ENCODE data around the gene MICAL3.

The MICAL3 gene

DNA sequence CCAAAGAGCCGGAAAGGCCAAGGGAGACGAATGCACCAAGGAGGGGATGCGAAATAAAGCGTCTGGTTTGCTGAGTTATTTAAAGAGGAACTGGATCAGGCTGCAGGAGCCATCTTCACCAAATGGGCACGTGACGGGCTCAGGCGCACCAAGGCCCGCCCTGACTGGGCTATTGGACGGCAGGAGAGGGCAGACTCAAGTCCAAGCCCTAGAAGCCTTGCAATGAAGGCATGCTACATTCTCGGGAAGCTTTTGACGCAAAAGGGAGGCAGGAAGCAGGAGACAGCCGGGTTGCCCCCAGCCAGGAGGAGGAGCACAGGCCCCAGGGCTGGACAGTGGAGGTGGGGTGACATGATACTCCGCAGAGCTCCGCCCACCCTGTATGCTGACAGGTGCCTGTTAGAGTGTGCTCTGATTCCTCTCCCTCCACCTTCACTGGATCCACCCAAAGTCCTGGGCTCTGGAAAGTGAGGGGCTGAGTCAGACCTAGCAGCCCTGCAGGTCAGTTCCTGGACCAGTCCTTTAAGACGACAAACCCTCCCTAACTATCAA, 208.6 kb downstream of the MICAL3 start:
- DNase-seq (ENCODE audit: low spot score), result no peak

DNA sequence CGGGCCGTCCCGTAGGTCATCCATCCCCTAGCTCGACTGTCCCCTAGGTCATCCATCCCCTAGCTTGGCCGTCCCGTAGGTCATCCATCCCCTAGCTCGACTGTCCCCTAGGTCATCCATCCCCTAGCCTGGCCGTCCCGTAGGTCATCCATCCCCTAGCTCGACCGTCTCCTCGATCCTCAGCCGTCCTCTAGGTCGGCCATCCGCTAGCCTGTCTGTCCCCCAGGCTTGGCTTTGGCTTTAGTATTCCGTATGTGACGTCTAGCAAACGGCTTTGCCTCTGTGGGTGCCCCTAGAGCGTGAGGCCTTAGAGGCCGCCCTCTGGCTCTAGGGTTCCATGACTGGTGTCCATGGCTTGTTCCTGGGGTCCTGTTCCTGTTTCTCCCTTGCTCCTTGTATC, 209.5 kb downstream of the MICAL3 start:
- DNase-seq (ENCODE audit: low spot score), result no peak

DNA sequence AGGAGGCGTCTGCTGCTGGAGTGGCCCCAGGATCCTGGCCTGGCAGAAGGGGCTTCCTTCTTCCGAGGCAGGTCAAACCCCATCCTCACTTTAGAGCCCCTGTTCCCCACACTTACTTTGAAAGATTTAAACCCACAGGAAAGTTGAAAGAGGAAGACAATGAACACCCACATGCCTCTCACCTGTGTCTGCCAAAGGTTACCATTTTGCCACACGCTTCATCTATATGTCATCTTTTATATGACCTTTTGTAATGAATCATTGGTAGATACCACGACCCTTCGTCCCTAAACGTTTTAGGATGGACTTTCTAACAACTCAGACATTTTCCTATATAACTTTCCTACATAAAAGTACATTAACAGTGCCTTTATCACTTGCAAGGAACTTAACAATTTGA, 210.3 kb downstream of the MICAL3 start:
- no peak for DNase-seq (ENCODE audit: low spot score)

DNA sequence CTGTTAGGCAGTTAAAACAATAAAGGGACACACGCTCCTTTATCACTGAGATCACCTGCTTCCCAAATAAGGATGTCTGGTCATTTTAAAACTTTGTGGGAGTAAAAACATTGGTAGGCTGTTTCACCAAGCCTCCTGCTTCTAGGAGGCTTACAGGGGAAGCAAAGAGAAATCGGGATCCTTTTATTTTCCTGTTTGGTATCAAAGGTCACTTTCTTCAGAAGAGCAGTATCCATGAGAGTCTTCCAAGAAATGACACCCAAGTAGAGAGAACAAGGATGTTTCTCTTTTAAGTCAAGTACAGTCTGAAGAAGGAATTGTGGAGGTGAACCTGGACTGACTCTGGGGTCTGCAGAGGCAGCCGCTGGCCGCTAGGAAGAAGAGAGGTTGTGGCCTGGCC, 213.2 kb downstream of the MICAL3 start:
- DNase-seq (ENCODE audit: low spot score), result no peak

DNA sequence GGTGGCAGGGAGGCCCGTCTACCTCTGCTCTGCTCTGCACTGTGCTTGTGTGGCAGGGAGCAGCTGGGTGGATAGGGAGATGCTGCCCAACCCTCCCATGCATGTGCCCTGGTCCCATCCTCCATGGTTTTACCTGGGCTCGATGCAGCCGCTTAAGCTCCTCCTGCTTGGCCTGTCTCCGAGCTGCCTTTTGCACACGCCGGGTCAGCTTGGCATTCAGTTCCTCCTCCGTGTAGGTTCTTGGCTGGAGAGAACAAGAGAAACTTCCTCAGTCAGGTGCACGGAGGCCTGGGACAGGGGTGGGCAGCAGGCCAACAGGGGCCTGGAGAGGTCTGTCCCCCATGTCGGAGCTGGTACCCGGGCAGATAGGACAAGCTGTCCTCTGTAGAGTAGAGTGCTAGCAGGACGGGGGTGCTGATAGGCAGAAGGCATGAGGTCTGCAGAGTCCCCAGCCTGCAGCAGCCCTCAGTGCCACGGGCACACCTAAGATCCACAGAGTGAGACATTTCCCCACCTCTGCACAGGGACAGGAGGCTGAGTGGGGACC, 213.7 kb downstream of the MICAL3 start:
- peak; percentile 71 for DNase-seq (ENCODE audit: low spot score)

DNA sequence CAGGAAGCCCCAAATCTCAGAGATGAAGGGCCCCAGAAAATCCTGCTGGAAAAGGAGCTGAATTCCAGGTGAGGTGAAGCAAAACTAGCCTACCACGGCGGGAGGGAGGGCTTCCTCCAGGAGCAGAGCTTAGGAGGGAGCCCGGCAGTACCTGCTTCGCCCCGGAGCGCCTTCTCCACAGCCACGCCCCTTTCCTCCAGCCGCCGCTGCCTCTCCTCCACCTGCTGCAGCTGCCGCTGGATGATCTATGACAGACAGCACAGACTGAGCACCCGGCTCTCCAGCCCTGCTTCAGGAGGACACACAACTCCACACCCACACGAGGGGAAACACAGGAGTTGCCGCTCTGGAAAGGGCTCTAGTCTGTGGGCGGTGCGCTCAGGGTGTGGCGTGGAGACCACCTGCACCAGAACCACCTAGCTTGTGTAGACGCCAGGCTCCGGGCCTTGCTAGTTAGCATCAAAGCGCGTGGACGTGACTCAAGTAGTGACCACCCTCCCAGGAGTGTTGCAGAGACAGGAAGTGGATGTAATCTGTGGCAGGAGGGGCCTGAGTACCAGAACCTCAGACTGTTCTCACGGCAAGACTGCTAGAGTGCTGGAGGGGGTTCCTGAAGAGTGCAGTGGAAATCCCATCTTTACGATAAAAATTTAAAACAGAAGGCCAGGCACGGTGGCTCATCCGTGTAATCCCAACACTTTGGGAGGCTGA, 215.5 kb downstream of the MICAL3 start:
- DNase-seq (ENCODE audit: low spot score), result no peak

DNA sequence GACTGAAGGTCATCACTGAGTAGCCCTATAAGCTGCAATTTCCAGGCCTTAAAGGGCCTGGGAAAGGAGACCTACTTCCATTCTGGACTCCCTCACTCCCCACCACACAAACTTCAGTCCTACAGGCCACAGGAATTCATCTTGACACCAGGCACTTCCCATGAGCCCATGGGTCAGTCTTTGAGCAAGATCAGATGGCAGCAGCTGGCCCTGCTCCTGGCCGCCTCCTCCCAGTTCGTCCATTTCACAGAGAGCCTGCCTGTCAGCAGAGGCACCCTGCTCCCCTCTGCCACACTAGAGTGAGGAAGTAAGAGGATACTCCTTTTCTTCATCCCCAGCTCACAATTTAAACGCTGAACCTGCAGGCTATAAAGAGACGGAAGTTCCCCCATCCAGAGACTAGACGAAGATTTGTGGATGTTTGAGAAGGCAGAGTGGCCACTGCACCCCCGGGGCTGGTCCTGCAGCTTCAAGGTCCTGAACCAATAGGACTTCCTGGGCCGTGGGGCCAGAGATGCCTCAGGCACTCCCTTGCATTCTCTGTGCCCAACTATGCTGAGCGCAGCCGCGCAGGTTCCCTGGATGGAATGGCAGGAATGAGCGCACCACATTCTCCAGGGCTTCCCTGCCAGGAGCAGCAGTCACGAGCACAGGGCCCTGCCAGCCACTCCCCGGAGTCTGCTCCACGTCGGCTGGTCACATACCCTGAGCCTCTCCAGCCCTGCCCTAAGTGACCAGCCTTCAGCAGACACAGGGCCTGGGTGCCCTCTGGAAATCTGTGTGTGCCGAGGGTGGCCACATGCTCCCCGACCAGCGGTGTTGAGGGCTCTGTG, 216.6 kb downstream of the MICAL3 start:
- DNase-seq (ENCODE audit: low spot score), result no peak

DNA sequence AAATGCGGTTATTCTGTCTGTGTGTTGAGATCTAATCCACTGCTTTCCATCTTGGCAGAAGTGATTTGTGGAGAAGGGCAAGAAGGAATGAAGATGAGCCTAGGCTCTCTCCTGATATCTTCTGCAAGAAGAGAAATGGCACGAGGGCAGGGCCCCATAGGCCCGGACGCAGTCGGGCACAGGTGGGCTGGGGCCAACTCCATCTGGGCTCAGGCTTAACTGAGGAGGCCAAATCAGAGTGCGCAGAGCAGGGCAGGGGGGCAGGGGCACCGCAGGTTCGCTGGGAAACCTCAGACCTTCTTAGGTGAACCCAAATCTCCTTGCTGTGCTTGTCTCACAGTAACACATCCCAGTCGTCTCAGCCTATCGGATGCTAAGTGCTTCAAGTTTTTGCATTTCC, 217.3 kb downstream of the MICAL3 start:
- no peak for DNase-seq (ENCODE audit: low spot score)

DNA sequence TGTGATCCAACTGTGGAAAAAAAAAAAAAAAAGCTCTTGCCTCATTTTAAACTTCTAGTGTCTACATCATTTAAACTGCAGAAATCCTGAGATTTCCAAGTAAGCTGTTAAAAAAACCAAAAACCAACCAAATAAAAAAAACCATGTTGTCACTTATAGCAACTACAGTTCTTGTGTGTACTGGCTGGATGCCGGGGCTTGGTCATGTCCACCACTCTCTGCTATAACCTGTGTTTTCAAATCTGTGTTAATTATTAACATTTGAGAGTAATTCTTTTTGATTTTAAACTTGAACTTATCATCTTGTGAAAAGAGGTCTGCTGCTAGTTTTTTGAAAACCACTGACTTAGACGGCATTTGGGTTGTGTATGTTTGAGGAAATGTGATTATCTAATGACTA, 217.9 kb downstream of the MICAL3 start:
- no peak for DNase-seq (ENCODE audit: low spot score)

DNA sequence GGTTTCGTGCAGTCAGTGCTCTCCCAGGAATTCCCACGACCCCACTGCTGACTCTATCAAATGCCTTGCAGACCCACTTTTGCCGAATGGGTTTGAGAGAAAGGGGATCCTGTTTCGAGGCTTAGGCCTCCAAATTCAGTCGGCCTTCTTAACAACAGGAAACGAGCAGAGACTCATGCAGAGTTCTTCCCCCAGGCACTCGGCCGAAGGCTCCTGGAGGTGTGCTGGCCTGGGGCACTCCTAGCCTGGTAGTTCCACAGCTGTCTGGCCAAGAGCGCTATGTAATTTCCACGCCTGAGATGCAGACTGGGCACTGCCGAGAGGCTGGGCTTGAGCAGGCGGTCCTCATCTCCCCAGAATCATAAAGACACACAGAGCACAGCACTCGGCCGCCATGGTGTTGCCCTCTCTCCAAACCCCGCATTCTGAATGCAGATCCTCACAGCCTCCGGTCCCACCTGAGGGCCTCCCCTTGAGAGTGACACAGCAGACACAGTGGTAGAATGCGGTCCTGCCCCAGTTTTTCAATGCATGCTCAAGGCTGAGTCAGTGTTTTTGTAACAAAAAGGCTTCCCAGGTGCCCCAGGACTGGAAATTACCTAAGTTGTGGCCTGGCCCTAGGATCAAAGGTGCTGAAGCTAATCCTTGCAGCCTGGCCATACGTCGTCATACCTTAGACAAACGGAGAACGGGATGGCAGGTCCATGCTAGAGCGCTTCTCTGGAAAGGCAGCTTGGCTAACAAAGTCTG, 219.9 kb downstream of the MICAL3 start:
- DNase-seq (ENCODE audit: low spot score), result no peak

DNA sequence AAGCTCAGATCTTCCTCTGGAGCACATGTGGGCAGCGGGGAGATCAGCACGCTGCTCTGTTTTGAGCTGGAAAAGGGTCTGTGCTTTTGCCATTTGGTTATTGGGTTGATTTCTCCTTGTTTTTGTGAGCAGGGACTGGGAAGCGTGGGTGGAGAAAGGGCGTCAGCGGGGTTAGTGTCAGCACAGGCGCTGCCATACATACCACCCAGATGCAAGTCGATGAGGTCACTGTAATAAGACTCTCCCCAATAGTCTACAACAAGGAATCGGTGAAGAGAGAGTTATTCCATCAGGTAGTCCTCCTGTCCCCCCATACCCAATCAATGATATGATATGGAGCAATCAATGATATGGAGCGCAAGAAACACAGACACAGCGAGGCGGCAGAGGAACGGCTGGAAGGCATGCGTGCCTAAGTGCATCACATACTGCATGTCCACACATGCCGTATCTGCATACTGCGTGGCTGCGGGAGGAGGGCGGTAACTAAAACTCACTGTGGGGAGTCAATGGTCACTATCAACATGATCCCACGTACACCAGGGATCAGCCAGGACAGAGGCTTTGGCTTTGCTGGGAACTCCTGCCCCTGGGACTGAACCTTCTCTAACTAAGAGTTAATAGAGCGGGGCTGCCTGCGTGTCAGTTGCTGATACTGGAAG, 220.6 kb downstream of the MICAL3 start:
- no peak for DNase-seq (ENCODE audit: low spot score)

DNA sequence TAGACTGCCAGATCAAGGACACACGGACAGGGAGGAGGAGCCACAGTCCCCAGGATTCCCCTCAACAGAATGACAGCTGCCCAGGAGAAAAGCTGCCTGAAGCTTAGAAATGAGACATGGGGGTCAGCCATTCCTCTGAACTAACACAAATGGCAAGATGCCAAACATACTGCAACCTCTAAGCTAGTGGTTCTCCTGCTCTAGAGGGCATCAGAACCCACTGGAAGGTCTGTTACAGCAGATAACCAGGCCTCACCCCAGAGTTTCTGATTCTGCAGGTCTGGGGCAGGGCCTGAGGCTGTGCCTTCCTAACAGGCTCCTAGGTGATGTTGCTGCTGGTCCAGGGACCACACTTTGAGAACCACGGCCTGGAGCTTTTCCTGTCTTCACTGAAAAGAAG, 221.5 kb downstream of the MICAL3 start:
- DNase-seq (ENCODE audit: low spot score), result no peak

DNA sequence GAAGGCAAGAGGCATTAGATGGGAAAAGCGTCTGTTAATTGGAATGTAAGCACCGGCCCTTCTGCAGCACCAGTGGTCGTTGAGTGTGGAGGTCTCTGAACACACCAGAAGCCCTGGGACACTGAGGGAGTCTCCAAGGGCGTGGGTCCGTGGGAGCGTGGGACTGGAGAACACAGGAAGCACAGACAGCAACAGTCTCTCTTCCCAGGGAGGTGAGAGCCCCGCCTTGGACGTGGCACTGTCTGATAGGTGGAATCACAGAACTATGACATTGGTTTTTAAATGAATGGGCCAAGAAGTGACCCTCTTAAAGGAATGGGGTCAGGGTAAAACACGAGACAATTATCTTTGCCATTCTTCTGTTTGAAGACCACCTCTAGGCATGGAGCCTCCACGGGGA, 221.9 kb downstream of the MICAL3 start:
- no peak for DNase-seq (ENCODE audit: low spot score)

DNA sequence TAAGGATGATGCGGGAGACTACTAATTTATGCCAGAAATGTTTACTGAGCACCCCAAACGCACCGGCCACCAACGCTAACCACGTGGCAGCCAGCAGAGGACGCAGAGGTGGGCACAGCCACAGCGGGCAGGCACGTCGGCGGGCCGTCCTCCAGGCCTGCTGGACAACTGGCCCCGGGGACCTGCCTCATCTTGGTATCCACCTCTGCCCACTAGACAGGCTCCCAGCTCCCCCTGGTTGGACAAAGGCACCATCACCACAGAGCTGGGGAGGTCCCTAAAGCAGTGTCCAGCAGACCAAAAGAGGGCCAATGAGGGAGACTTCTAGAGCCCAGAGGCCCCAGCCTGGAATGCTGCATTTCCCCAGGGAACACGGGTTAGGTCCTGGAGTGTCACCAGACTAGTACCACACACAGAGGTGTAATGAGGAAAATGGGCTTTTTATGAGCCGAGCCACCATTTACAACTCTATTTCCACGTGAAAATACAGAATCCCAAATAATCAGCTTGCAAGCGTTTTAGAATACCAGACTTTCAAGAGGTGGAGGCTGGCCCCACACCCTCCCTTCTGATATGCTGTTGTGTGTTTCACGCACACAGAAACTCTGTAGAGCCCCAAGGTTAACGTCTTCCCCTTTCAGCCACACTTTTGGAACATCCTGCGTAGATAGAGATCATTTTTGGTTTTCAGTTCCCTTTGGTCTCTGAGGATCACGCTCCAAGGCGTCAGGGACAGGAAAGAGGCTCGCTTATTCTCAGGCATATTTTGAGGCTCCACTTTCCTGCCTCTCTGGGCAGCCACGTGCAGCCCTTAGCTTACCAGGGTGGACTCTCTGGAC, 226.4 kb downstream of the MICAL3 start:
- no peak for DNase-seq (ENCODE audit: low spot score)

DNA sequence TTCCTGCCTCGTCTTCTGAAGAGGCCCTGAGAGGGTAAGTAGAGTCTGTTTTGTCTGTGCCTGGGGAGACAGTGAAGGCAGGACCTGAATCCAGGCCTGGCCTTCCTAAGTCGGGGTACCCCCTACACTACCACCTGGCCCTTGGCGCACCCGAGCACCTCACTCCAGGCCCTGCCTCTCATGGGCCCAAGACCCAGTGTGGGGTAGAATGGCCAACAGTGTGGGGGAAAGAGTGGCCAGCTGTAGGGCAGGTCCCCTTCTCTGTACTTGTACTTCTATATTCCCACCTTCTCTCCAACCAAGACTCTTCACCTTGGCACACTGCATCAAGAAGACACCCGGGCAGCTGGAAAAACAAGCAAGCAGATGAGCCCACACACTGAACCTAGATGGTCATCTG, 227.7 kb downstream of the MICAL3 start:
- DNase-seq (ENCODE audit: low spot score), result no peak

DNA sequence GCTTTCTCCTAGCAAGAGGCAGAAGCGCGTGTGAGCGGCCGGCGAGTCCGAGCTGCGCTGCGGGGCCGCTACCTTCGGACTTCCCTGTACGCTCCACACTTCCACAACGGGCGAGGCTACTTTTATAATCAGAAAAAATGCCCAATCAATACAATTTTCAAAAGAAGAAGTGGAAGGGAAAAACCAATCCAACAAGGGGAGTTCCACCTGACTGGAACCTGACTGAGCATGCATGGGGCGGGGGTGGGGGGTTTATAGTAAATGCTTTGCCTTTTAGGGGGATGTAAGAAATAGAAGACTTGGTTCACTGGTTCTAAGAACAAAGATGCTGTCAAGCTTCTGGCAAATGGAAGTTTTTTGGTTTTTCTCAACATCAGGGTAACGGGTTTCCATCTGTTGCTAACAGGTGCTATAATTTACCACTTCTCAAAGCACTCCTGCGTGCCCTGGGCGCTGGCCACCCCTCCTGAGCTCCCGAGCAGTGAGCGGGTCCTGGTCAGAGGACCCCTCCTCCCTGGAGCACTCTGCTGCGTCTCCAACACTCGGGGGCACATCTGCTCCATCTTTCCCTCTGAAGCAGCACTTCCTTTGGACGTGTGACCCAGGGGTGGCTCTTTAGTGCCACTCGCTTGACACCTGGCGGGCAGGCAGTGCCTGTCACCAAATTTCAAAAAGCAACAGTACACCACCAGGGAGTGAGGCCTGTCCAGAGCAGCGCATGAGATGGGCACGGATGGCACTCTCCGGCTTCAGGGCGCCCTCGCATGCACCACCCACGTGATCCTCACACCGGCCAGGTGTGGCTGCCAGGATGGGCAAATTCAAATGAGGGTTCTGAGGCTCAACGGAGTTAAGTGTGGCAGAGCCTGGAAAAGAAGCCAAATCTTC, 228.5 kb downstream of the MICAL3 start:
- no peak for DNase-seq (ENCODE audit: low spot score)

DNA sequence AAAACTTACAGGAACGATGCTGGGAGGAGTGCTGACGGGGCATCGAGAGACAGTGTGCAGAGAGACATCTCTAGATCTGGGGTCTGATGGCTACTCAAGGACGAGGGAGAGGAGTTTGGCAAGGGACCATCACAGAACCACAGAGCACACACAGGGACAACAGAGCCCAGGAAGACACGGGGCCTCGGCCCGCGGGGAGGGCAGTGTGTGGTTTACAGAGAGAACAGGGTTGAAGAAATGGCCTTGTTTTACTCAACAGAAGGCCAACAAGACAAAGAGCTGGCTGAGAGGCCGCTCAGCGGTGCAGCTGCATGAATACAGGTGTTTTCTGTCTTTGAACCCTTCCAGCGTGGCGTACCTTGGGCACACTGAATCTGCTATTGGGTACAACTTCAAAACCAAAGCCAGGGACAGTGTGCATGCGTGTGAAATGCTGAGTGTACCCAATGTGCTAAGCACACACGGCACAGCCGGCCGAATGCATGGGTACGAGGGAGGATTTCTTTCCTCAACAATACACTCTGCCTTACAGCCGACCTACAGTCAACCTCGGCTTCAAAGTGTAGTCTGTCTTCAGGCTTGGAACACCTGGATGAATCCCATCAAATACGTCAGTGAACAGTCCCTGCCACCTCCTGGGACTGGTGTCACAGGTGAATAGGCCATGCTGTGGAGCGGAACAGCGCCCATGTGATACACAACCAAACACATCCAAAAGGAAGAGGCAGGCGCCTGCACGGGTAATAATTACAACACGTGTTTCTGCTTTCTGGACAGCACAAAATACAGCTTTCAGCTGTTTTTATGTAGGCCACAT, 229.4 kb downstream of the MICAL3 start:
- no peak for DNase-seq (ENCODE audit: low spot score)

DNA sequence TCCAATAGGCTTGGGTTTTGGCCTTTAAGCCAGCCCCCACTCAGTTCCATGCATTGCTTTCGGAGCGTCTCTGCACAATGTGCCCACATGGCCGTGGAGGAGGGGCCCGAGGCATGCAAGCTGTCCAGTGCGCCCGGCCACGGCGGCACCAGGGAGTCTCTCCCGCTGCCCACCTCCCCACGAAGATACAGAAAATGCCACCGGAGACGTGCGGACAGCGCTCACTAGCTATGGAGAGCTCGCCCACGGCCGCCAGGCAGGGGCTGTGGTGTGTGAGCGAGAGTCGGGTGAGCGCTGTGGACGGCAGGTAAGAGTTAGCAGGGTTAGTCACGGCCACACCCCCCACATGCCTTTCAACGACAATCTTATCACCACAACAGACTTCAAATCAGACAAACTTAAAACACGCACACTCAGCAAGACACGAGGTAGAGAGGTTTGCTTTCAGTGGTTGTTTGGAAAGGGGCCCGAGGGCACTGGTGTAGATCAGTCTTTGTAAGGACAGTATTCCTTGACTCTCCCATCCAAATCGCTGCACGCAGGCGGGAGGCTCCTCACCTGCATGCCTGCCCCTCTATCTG, 231.4 kb downstream of the MICAL3 start:
- no peak for DNase-seq (ENCODE audit: low spot score)

DNA sequence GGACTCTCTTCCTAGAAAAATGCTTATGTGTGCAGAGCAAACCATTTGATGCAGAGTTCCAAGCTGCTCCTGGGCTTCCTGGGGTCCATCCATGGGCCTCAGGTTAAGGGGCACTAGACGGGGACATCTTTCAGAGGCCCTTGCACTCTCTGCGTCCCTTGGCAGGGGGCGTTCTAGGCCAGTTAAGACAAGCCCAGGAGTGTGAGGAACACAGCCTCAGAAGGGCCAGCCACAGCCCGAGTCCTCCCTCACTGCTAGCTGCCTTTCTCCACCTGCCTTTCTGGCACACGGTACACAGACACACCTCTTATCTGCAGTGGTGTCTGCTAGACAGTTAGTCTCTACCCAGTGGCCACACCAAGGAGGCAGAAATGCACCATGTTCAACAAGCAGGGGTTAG, 232.1 kb downstream of the MICAL3 start:
- DNase-seq (ENCODE audit: low spot score), result peak; percentile 53

Measured in cerebellar cortex (tissue), 1 donor.